Measurements from ENCODE around the gene RBM47. TPM values are rescaled to one million over a fixed set of nuclear protein-coding genes. Genes with fewer than 3 reads are reported as not detected.

The RBM47 gene
- total RNA-seq, 1 donor from 2014 or later = 41.1 TPM

- Histone ChIP-seq H3K36me3 (ENCODE audit: control insufficient read depth, insufficient read depth, low read length) (no peaks in the 10 kb centered on the region), H3K4me3 (ENCODE audit: low read depth, low read length) (no peak overlapping the region), H3K27me3 (ENCODE audit: control insufficient read depth, insufficient read depth, low read length) (no peaks in the 10 kb centered on the region)
- DNase-seq (ENCODE audit: low read depth) = no peak
- TF ChIP-seq CTCF (IDR thresholded peaks at IDR 0.05; ENCODE audit: insufficient read depth, low read length, poor library complexity, severe bottlenecking) = no peak
These were observed 136.5 kb downstream of the RBM47 start for GRCh38 chr4:40493160-40493559.

- TF ChIP-seq CTCF (IDR thresholded peaks at IDR 0.05; ENCODE audit: insufficient read depth, low read length, poor library complexity, severe bottlenecking) = no peak
These were observed 137.0 kb downstream of the RBM47 start for GRCh38 chr4:40492691-40493090.

GRCh38 chr4:40490481-40490880 lies 139.2 kb downstream of the RBM47 start:
- no peak for DNase-seq (ENCODE audit: low read depth)
- no peaks in the 10 kb centered on the region for H3K36me3 ChIP-seq (ENCODE audit: control insufficient read depth, insufficient read depth, low read length)
- TF ChIP-seq CTCF (IDR thresholded peaks at IDR 0.05; ENCODE audit: insufficient read depth, low read length, poor library complexity, severe bottlenecking) = no peak
- H3K4me3 ChIP-seq (ENCODE audit: low read depth, low read length) = no peak overlapping the region
- H3K27me3 ChIP-seq (ENCODE audit: control insufficient read depth, insufficient read depth, low read length) = no peaks in the 10 kb centered on the region

More at GRCh38 chr4:40492691-40493090, 137.0 kb downstream of the RBM47 start:
- Histone ChIP-seq H3K27me3 (ENCODE audit: control insufficient read depth, insufficient read depth, low read length) (no peaks in the 10 kb centered on the region), H3K36me3 (ENCODE audit: control insufficient read depth, insufficient read depth, low read length) (no peaks in the 10 kb centered on the region), H3K4me3 (ENCODE audit: low read depth, low read length) (no peak overlapping the region)
- DNase-seq (ENCODE audit: low read depth) = no peak

GRCh38 chr4:40489961-40490360 lies 139.7 kb downstream of the RBM47 start:
- Histone ChIP-seq H3K36me3 (ENCODE audit: control insufficient read depth, insufficient read depth, low read length) (no peaks in the 10 kb centered on the region), H3K4me3 (ENCODE audit: low read depth, low read length) (no peak overlapping the region), H3K27me3 (ENCODE audit: control insufficient read depth, insufficient read depth, low read length) (no peaks in the 10 kb centered on the region)
- no peak for DNase-seq (ENCODE audit: low read depth)
- no peak for TF ChIP-seq CTCF (IDR thresholded peaks at IDR 0.05; ENCODE audit: insufficient read depth, low read length, poor library complexity, severe bottlenecking)

- no peaks in the 10 kb centered on the region for H3K36me3 ChIP-seq (ENCODE audit: control insufficient read depth, insufficient read depth, low read length)
- H3K4me3 ChIP-seq (ENCODE audit: low read depth, low read length) = no peak overlapping the region
- TF ChIP-seq CTCF (IDR thresholded peaks at IDR 0.05; ENCODE audit: insufficient read depth, low read length, poor library complexity, severe bottlenecking) = no peak
- DNase-seq (ENCODE audit: low read depth) = no peak
- H3K27me3 ChIP-seq (ENCODE audit: control insufficient read depth, insufficient read depth, low read length) = no peaks in the 10 kb centered on the region
These were observed 143.1 kb downstream of the RBM47 start for GRCh38 chr4:40486534-40486933.

GRCh38 chr4:40484346-40485090 lies 145.1 kb downstream of the RBM47 start:
- Histone ChIP-seq H3K27me3 (ENCODE audit: control insufficient read depth, insufficient read depth, low read length) (no peaks in the 10 kb centered on the region), H3K36me3 (ENCODE audit: control insufficient read depth, insufficient read depth, low read length) (no peaks in the 10 kb centered on the region), H3K4me3 (ENCODE audit: low read depth, low read length) (no peak overlapping the region)
- DNase-seq (ENCODE audit: low read depth) = peak; percentile 50
- TF ChIP-seq CTCF (IDR thresholded peaks at IDR 0.05; ENCODE audit: insufficient read depth, low read length, poor library complexity, severe bottlenecking) = no peak

Data from kidney epithelial cell (primary cell).